Mesenchymal stem cell (in vitro differentiated cells and primary cell): ENCODE measurements around the gene COA3. TPM values are rescaled to one million over a fixed set of nuclear protein-coding genes. Genes with fewer than 3 reads are reported as not detected.

Source experiments
- DNase-seq: peaks from one replicate; pipeline ENCODE4 v3.0.0-alpha.2; 2013
- H2AFZ ChIP-seq: one replicate; pipeline ENCODE4 v1.6.1; 2013; ENCODE audit warnings: low read depth, mild to moderate bottlenecking, control low read depth, inconsistent platforms, low read length, moderate library complexity
- H2AK5ac ChIP-seq: 2 replicates; pipeline ENCODE4 v1.6.1; 2013; ENCODE audit warnings: low read length, moderate library complexity, mild to moderate bottlenecking, inconsistent platforms; ENCODE audit not compliant: severe bottlenecking
- H2BK120ac ChIP-seq: one replicate; pipeline ENCODE4 v1.6.1; 2013; ENCODE audit warnings: low read depth, mild to moderate bottlenecking, inconsistent platforms, low read length, moderate library complexity
- H2BK12ac ChIP-seq, 2 experiments: one replicate each; pipeline ENCODE4 v1.6.1; 2013; ENCODE audit warnings: inconsistent platforms in 2 of 2, low read length in 2 of 2, mild to moderate bottlenecking in 2 of 2, moderate library complexity in 2 of 2, control low read depth in 1 of 2
- H2BK15ac ChIP-seq: one replicate; pipeline ENCODE4 v1.6.1; 2013; ENCODE audit warnings: mild to moderate bottlenecking, low read depth, inconsistent platforms; ENCODE audit not compliant: poor library complexity, severe bottlenecking
- H2BK5ac ChIP-seq: 2 replicates; pipeline ENCODE4 v1.6.1; 2013; ENCODE audit warnings: low read depth, mild to moderate bottlenecking, low read length, control low read depth, inconsistent platforms; ENCODE audit not compliant: poor library complexity, severe bottlenecking
- H3K14ac ChIP-seq, 2 experiments: one replicate each; pipeline ENCODE4 v1.6.1; 2013; ENCODE audit warnings: inconsistent platforms in 2 of 2, low read length in 2 of 2, control low read depth in 1 of 2, mild to moderate bottlenecking in 1 of 2, moderate library complexity in 1 of 2
- H3K18ac ChIP-seq, 2 experiments: one replicate each; pipeline ENCODE4 v1.6.1; 2013; ENCODE audit warnings: inconsistent platforms in 2 of 2, low read length in 2 of 2, control low read depth in 1 of 2, low read depth in 1 of 2, mild to moderate bottlenecking in 1 of 2
- H3K23ac ChIP-seq, 2 experiments: one replicate each; pipeline ENCODE4 v1.6.1; 2013; ENCODE audit warnings: inconsistent platforms in 2 of 2, low read length in 2 of 2, mild to moderate bottlenecking in 2 of 2, moderate library complexity in 2 of 2, control low read depth in 1 of 2
- H3K27ac ChIP-seq: 2 replicates; pipeline ENCODE4 v1.5.1; 2013; ENCODE audit warnings: mild to moderate bottlenecking, moderate library complexity, low read length, control low read depth, inconsistent platforms; ENCODE audit not compliant: poor library complexity, severe bottlenecking
- H3K27me3 ChIP-seq, 2 experiments: 2 replicates each; pipeline versions ENCODE4 v1.6.1 to v1.7.0; 2013; ENCODE audit warnings: low read length in 2 of 2, mild to moderate bottlenecking in 2 of 2, moderate library complexity in 2 of 2, control low read depth in 1 of 2, inconsistent platforms in 1 of 2; ENCODE audit not compliant: control insufficient read depth in 1 of 2, insufficient read depth in 1 of 2
- H3K36me3 ChIP-seq, 2 experiments: 2 replicates each; pipeline versions ENCODE4 v1.6.1 to v1.7.0; 2013; ENCODE audit warnings: low read length in 2 of 2, control low read depth in 1 of 2, inconsistent platforms in 1 of 2, low read depth in 1 of 2, mild to moderate bottlenecking in 1 of 2; ENCODE audit not compliant: insufficient read depth in 2 of 2, control insufficient read depth in 1 of 2
- H3K4ac ChIP-seq, 2 experiments: one replicate each; pipeline ENCODE4 v1.6.1; 2013; ENCODE audit warnings: inconsistent platforms in 2 of 2, low read length in 2 of 2, mild to moderate bottlenecking in 2 of 2, moderate library complexity in 2 of 2, control low read depth in 1 of 2, low read depth in 1 of 2
- H3K4me1 ChIP-seq: 2 replicates; pipeline ENCODE4 v1.6.1; 2013; ENCODE audit warnings: low read depth, low read length, control low read depth; ENCODE audit not compliant: control insufficient read depth, insufficient read depth
- H3K4me2 ChIP-seq: 2 replicates; pipeline ENCODE4 v1.6.1; 2013; ENCODE audit warnings: low read length, mild to moderate bottlenecking, inconsistent platforms; ENCODE audit not compliant: poor library complexity, severe bottlenecking
- H3K4me3 ChIP-seq, 2 experiments: 2 replicates each; pipeline versions ENCODE4 v1.5.1 to v1.7.0; 2013; ENCODE audit warnings: low read length in 2 of 2, mild to moderate bottlenecking in 2 of 2, control low read depth in 1 of 2, low read depth in 1 of 2; ENCODE audit not compliant: insufficient read depth in 1 of 2
- H3K79me1 ChIP-seq: replicated peaks from 2 replicates; pipeline ENCODE4 v1.6.1; 2013; ENCODE audit warnings: mild to moderate bottlenecking, control low read depth, low read length, inconsistent platforms; ENCODE audit not compliant: poor library complexity, severe bottlenecking
- H3K9ac ChIP-seq: 2 replicates; pipeline ENCODE4 v1.7.0; 2013; ENCODE audit warnings: mild to moderate bottlenecking, low read length, moderate library complexity
- H3K9me3 ChIP-seq: 2 replicates; pipeline ENCODE4 v1.7.0; 2013; ENCODE audit warnings: mild to moderate bottlenecking, low read length; ENCODE audit not compliant: control insufficient read depth
- H4K8ac ChIP-seq: one replicate; pipeline ENCODE4 v1.6.1; 2013; ENCODE audit warnings: inconsistent platforms, mild to moderate bottlenecking, low read length, moderate library complexity
- H4K91ac ChIP-seq: one replicate; pipeline ENCODE4 v1.6.1; 2013; ENCODE audit warnings: mild to moderate bottlenecking, low read length, inconsistent platforms
- WGBS: methylation state at CpG from one replicate; pipeline ENCODE4 v1.1.7; 2013; ENCODE audit warnings: mixed read lengths; 5-methylcytosine and 5-hydroxymethylcytosine counted together
- polyA plus RNA-seq, 2 experiments: library from polyadenylated mRNA; stranded (reverse); fragments of 200-250 nt; gene quantifications; one replicate each; pipeline ENCODE4 v1.2.3, GENCODE V29; 2013

COA3 gene
- 61.5 TPM for polyA plus RNA-seq (2013, experiment 1 of 2)
- polyA plus RNA-seq (2013, experiment 2 of 2): 63.0 TPM

- peak; percentile 86 for DNase-seq
- Histone ChIP-seq H3K27ac (peak within 1 kb of the TSS; percentile 46), H2BK5ac (peak within 1 kb of the TSS; percentile 66), H3K9me3 (no peaks in the 10 kb centered on the region), H3K4ac (peak within 1 kb of the TSS; percentile 62 to 77), H2BK15ac (peak within 1 kb of the TSS; percentile 12), H4K91ac (peak within 1 kb of the TSS; percentile 48), H3K79me1 (peaks cover 18% of the 10 kb centered on the region), H2AFZ (peak within 1 kb of the TSS; percentile 83), H2BK120ac (no peak within 1 kb of the TSS), H3K9ac (peak within 1 kb of the TSS; percentile 96), H3K14ac (peak within 1 kb of the TSS in 1 of 2 experiments; percentile 82), H3K18ac (peak within 1 kb of the TSS; percentile 93 to 98), H3K4me1 (peaks cover 21% of the 10 kb centered on the region), H2BK12ac (peak within 1 kb of the TSS; percentile 34 to 55), H2AK5ac (peak within 1 kb of the TSS; percentile 28), H3K4me3 (peak within 1 kb of the TSS; percentile 96 to 99), H3K4me2 (peak within 1 kb of the TSS; percentile 81), H4K8ac (peak within 1 kb of the TSS; percentile 89), H3K27me3 (no peaks in the 10 kb centered on the region), H3K36me3 (peaks cover 15 to 24% of the 10 kb centered on the region in 2 experiments), H3K23ac (peak within 1 kb of the TSS in 1 of 2 experiments; percentile 23)
- 31% methylated on average over 66 of the region's 66 CpGs for whole genome bisulfite sequencing
Measured at GRCh38 chr17:42798383-42799380, at the start of gene COA3, which contains the start of gene CNTD1. Gene COA3 (minus strand): TSS chr17:42798704. CDS start chr17:42798681, 23 bp downstream. Gene CNTD1 (plus strand): TSS chr17:42798861. CDS start chr17:42799068, 207 bp downstream.

- peaks cover 11% of the 10 kb centered on the region for H3K4me1 ChIP-seq
- H2AK5ac ChIP-seq: no peak overlapping the region
- no peak for DNase-seq
- no peak overlapping the region for H2BK5ac ChIP-seq
- H3K4me3 ChIP-seq: no peak overlapping the region
- H3K79me1 ChIP-seq: peaks cover 8% of the 10 kb centered on the region
- no peak overlapping the region for H3K27ac ChIP-seq
- H4K8ac ChIP-seq: no peak overlapping the region
- no peak overlapping the region for H2AFZ ChIP-seq
- no peak overlapping the region for H2BK15ac ChIP-seq
- no peak overlapping the region for H2BK12ac ChIP-seq
- H3K9me3 ChIP-seq: no peaks in the 10 kb centered on the region
- H3K27me3 ChIP-seq: peaks cover 5 to 20% of the 10 kb centered on the region in 2 experiments
- no peak overlapping the region for H3K4ac ChIP-seq
- H3K4me2 ChIP-seq: no peak overlapping the region
- 75% methylated on average over 2 of the region's 3 CpGs for WGBS
- no peak overlapping the region for H3K14ac ChIP-seq
- no peak overlapping the region for H2BK120ac ChIP-seq
- no peak overlapping the region for H4K91ac ChIP-seq
- no peak overlapping the region for H3K23ac ChIP-seq
- H3K9ac ChIP-seq: no peak overlapping the region
- peaks cover 27 to 31% of the 10 kb centered on the region in 2 experiments for H3K36me3 ChIP-seq
- no peak overlapping the region for H3K18ac ChIP-seq
Measured at GRCh38 chr17:42848093-42848492, 49.6 kb upstream of the COA3 start.

DNA sequence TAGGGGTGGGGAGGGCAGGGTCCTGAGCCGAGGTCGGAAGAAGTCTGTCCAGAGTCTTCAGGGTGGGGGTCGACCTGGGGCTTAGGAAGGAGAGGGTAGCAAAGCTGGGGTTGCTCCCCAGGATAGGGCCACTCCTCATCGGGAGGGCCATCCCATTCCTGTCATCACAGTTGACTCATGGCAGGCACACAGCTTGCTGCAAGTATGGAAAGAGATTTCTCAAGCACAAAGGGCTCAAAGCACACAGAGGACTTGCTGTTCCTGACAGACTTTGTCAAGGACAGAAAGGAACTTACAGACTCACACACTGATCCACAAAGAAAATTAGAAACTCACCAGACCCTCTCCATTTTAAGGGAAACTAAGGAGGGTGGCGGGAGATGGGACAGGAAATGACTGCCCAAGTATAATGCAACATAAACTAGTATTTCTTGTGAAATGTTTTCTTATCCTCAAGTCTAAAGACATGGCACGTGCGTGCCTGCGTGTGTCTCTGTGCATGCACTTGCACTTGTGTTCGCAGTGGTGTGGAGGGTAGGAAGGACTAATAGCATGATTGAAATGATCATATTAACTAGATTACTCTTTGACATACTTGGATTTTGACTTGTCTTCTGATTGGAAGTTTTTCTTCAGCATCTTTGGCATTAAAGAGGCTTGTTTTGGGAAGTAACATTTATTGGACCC, 48.2 kb upstream of the COA3 start:
- Histone ChIP-seq H3K4me1 (peaks cover 11% of the 10 kb centered on the region), H3K18ac (no peak overlapping the region), H3K4me2 (no peak overlapping the region), H2BK15ac (no peak overlapping the region), H3K27ac (no peak overlapping the region), H2BK12ac (no peak overlapping the region), H2BK120ac (no peak overlapping the region), H2BK5ac (no peak overlapping the region), H3K9me3 (no peaks in the 10 kb centered on the region), H2AK5ac (no peak overlapping the region), H4K8ac (no peak overlapping the region), H2AFZ (no peak overlapping the region), H3K23ac (no peak overlapping the region), H3K14ac (no peak overlapping the region), H4K91ac (no peak overlapping the region), H3K36me3 (peaks cover 40 to 41% of the 10 kb centered on the region in 2 experiments), H3K27me3 (peaks cover 5 to 20% of the 10 kb centered on the region in 2 experiments), H3K4ac (no peak overlapping the region), H3K4me3 (no peak overlapping the region), H3K9ac (peak overlapping the region; percentile 44), H3K79me1 (peaks cover 11% of the 10 kb centered on the region)
- DNase-seq: peak; percentile 58
- 77% methylated on average over 8 of the region's 9 CpGs for WGBS
